Measurements from ENCODE around the gene DNER. TPM values are rescaled to one million over a fixed set of nuclear protein-coding genes. Genes with fewer than 3 reads are reported as not detected.

DNER gene
- total and polyA plus RNA-seq, 2 donors: 2.9 to 4.4 TPM

DNA sequence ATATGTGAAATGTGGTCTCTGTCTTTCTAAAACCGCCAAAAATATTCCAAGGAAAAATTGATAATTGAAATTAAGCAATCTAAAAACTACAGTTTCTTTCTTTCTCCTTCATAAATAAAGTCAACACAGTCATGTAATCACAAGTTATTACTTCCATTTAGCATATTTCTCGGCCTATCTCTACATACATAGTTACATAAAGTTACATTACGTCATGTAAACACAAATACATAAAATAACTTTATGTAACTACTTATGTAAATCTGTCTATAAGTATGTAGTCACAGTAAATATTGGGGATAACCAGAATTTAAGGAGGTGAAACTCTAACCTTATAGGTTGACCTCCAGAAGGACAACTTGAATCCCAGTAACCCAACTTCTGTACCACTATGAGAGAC lies 394.8 kb downstream of the DNER start:
- no peak overlapping the region for H3K27ac ChIP-seq (ENCODE audit: low read depth)
- H3K36me3 ChIP-seq (ENCODE audit: insufficient read depth): no peaks in the 10 kb centered on the region
- no peak overlapping the region for H3K4me3 ChIP-seq (ENCODE audit: low read depth, low read length)
- no peak for DNase-seq (ENCODE audit: extremely low spot score)
- H3K4me1 ChIP-seq (ENCODE audit: insufficient read depth): no peaks in the 10 kb centered on the region
- WGBS: 93% methylated on average over 3 of the region's 3 CpGs

GRCh38 chr2:229314117-229314516 lies 400.2 kb downstream of the DNER start:
- H3K36me3 ChIP-seq (ENCODE audit: insufficient read depth): no peaks in the 10 kb centered on the region
- H3K4me3 ChIP-seq (ENCODE audit: low read depth, low read length): no peak overlapping the region
- 73% methylated on average over 5 of the region's 5 CpGs for WGBS
- no peak for DNase-seq (ENCODE audit: extremely low spot score)
- H3K27ac ChIP-seq (ENCODE audit: low read depth): no peak overlapping the region
- H3K4me1 ChIP-seq (ENCODE audit: insufficient read depth): no peaks in the 10 kb centered on the region

DNA sequence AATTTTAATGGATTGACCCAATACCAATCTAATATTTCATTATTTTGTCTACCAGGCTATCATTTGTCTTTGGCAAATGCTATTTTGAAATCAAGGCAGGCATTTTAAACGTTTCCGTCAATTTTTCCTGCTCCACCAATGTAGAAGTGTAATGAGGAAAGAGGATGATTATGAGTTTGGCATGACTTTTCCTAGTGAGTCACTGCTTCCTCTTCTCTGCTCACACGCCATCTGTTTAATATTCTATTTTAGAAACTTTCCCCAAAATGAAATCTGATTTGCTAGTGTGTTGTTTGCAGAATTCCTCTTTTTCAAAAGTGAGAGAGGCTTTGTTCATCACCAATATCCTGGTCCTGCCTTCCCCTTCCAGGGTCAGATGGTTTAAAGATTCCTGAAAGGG lies 400.8 kb downstream of the DNER start:
- H3K4me1 ChIP-seq (ENCODE audit: insufficient read depth): no peaks in the 10 kb centered on the region
- no peaks in the 10 kb centered on the region for H3K36me3 ChIP-seq (ENCODE audit: insufficient read depth)
- H3K4me3 ChIP-seq (ENCODE audit: low read depth, low read length): no peak overlapping the region
- H3K27ac ChIP-seq (ENCODE audit: low read depth): no peak overlapping the region
- DNase-seq (ENCODE audit: extremely low spot score): no peak
- WGBS: 60% methylated on average over 3 of the region's 3 CpGs

Small RNA genes within 50 kb of the gene (small RNA-seq; reads per million reads assigned to genes)
- gene RNU7-9P: not detected

Other genes with a start within 250 kb of the DNER start
- gene TRIP12, start 207.5 kb upstream of the DNER start, total RNA-seq: 274 TPM
- 49.2 TPM for gene TRIP12, start 207.5 kb upstream of the DNER start, polyA plus RNA-seq
- 3.2 TPM for gene FBXO36, start 207.9 kb upstream of the DNER start, total RNA-seq
- gene FBXO36, start 207.9 kb upstream of the DNER start, polyA plus RNA-seq: 2.3 TPM